IPS-11a (cell line): ENCODE results near the gene GRM5.
"Not testable (repeated sequence)": the region's sequence is repeated elsewhere in the genome, so short reads cannot be mapped to it uniquely, and the experiment has no call there.

Experiments used
- H3K4me3 ChIP-seq: one replicate; pipeline ENCODE4 v1.5.1; 2013; ENCODE audit warnings: low read depth, low read length, control low read depth

Gene GRM5

GRCh38 chr11:88838139-88838538 is 227.6 kb downstream of the GRM5 start:
- not testable (repeated sequence) for H3K4me3 ChIP-seq

GRCh38 chr11:88835709-88836108 is 230.1 kb downstream of the GRM5 start:
- not testable (repeated sequence) for H3K4me3 ChIP-seq

GRCh38 chr11:88831303-88831890 is 234.4 kb downstream of the GRM5 start:
- no peak overlapping the region for H3K4me3 ChIP-seq

- no peak overlapping the region for H3K4me3 ChIP-seq
These were observed 238.6 kb downstream of the GRM5 start for GRCh38 chr11:88827018-88827676.

- no peak overlapping the region for H3K4me3 ChIP-seq
These were observed 246.2 kb downstream of the GRM5 start for GRCh38 chr11:88819616-88820015.

GRCh38 chr11:88818978-88819377 is 246.8 kb downstream of the GRM5 start:
- H3K4me3 ChIP-seq, result no peak overlapping the region

- H3K4me3 ChIP-seq, result no peak overlapping the region
These were observed 250.3 kb downstream of the GRM5 start for GRCh38 chr11:88815505-88815904.

GRCh38 chr11:88814076-88814475 is 251.7 kb downstream of the GRM5 start:
- H3K4me3 ChIP-seq, result no peak overlapping the region

- no peak overlapping the region for H3K4me3 ChIP-seq
These were observed 252.4 kb downstream of the GRM5 start for GRCh38 chr11:88813233-88813915.

GRCh38 chr11:88810420-88811097 is 255.2 kb downstream of the GRM5 start:
- H3K4me3 ChIP-seq, result no peak overlapping the region

- H3K4me3 ChIP-seq, result no peak overlapping the region
These were observed 256.7 kb downstream of the GRM5 start for GRCh38 chr11:88809126-88809525.

GRCh38 chr11:88807349-88807748 is 258.4 kb downstream of the GRM5 start:
- H3K4me3 ChIP-seq, result no peak overlapping the region

GRCh38 chr11:88806410-88806809 is 259.4 kb downstream of the GRM5 start:
- no peak overlapping the region for H3K4me3 ChIP-seq

- H3K4me3 ChIP-seq, result no peak overlapping the region
These were observed 264.2 kb downstream of the GRM5 start for GRCh38 chr11:88801484-88802123.

GRCh38 chr11:88799771-88800500 is 265.8 kb downstream of the GRM5 start:
- no peak overlapping the region for H3K4me3 ChIP-seq

- no peak overlapping the region for H3K4me3 ChIP-seq
These were observed 275.6 kb downstream of the GRM5 start for GRCh38 chr11:88790182-88790581.

GRCh38 chr11:88779577-88779976 is 286.2 kb downstream of the GRM5 start:
- no peak overlapping the region for H3K4me3 ChIP-seq

GRCh38 chr11:88770475-88771079 is 295.2 kb downstream of the GRM5 start:
- no peak overlapping the region for H3K4me3 ChIP-seq

GRCh38 chr11:88744140-88744539 is 321.6 kb downstream of the GRM5 start:
- H3K4me3 ChIP-seq, result no peak overlapping the region

- no peak overlapping the region for H3K4me3 ChIP-seq
These were observed 326.3 kb downstream of the GRM5 start for GRCh38 chr11:88739524-88739923.
